Pancreas (tissue), 10 donors: ENCODE measurements around the gene UBE2C. TPM values are rescaled to one million over a fixed set of nuclear protein-coding genes. Genes with fewer than 3 reads are reported as not detected.

ENCODE experiments used
- ATAC-seq, 4 donors: fragments of 200-7000 bp; cut with Tn5 transposase; one replicate each; pipeline versions ENCODE4 v1.8.0 to v1.9.1; 2020; ENCODE audit warnings: mild to moderate bottlenecking in 4 of 4, moderate library complexity in 4 of 4
- DNase-seq, 6 donors: peaks; one replicate each; pipeline ENCODE4 v3.0.0-alpha.2; 2020
- FAIRE-seq: peaks from 2 replicates; lab custom pipeline; 2012; peaks lifted over from hg19 to GRCh38; lab: Jason Lieb, UNC
- H3K27ac ChIP-seq, 4 donors: fragments of 200-600 bp; sonication (generic); 1 replicate in 3 of 4; 2 replicates in 1 of 4; pipeline versions ENCODE4 v1.5.0 to v1.8.0; 2020
- H3K27me3 ChIP-seq, 4 donors: fragments of 200-600 bp; one replicate each; pipeline ENCODE4 v1.8.0; 2021
- H3K36me3 ChIP-seq, 3 donors: fragments of 200-600 bp; sonication (generic) in 1 of 3; one replicate each; pipeline versions ENCODE4 v1.5.0 to v1.8.0; 2020 to 2021
- H3K4me1 ChIP-seq, 3 donors: fragments of 200-600 bp; one replicate each; pipeline ENCODE4 v1.8.0; 2021
- H3K4me3 ChIP-seq, 4 donors: fragments of 200-600 bp; sonication (generic) in 2 of 4; one replicate each; pipeline versions ENCODE4 v1.5.0 to v1.8.0; 2020 to 2021
- H3K9me3 ChIP-seq, 4 donors: fragments of 200-600 bp; one replicate each; pipeline ENCODE4 v1.8.0; 2021
- WGBS, 2 donors: extraction: QIAGEN DNeasy Blood & Tissue Kit; methylation state at CpG; one replicate each; pipeline ENCODE4 v1.1.7; 2013; 5-methylcytosine and 5-hydroxymethylcytosine counted together
- intact Hi-C, 3 donors: fragments of 100-400 bp; cut with DNase I; formaldehyde crosslinking; loops; one replicate each; pipeline versions ENCODE4 v1.11.1 to v1.14.2; 2022
- polyA plus RNA-seq, 2 donors: library from polyadenylated mRNA; stranded (reverse); fragments of 200-250 nt; gene quantifications; one replicate each; pipeline ENCODE4 v1.2.3, GENCODE V29; 2013
- total RNA-seq, 6 donors: library from RNA; stranded (reverse); fragmentation: NEBNext Ultra II Directional in 4 of 6; extraction: Animal tissue kit (Norgen Biotek cat#: 25700) in 4 of 6; gene quantifications; one replicate each; pipeline versions ENCODE4 v1.2.1 to v1.2.4, GENCODE V29; 2021 to 2023
- TF ChIP-seq, protein P1 (sequence below), 4 donors: fragments of 200-600 bp; sonication (generic) in 3 of 4; IDR thresholded peaks; one replicate each; pipeline versions ENCODE4 v1.5.0 to v1.8.0; 2021; ENCODE audit warnings: antibody characterized with exemption in 4 of 4
- donor health status: healthy with polysubstance abuse.
- donor health status: DM: no; HTN: no; CAD: no; lungs with moderate emphysema.
- donor health status: DM: no; HTN: no; CAD: no.
- donor health status: control.
- donor health status: control.
- donor health status: Bipolar disorder and iron deficiency.
- donor health status: DM: yes; HTN: yes; CAD: no.
- donor health status: DM: no; HTN: no; CAD: no.
- donor health status: DM: no; HTN: no; CAD: no.
- donor health status: DM: yes; HTN: yes; CAD: no.

UBE2C gene
- total and polyA plus RNA-seq, 8 donors = 0.31 to 1.9 (median 0.73) TPM; not detected in 2

GRCh38 chr20:45857114-45857881, 44.9 kb downstream of the UBE2C start, which contains the start of the genes ACOT8 and ZSWIM3:
TSS of gene ACOT8 (minus strand) at chr20:45857392. CDS start at chr20:45857315, 77 bp downstream.
TSS of gene ZSWIM3 (plus strand) at chr20:45857614. CDS start at chr20:45857826, 212 bp downstream.
- intact Hi-C loops = no loop called here
- peak within 1 kb of the TSS; percentile 65 to 88 (median 80) for H3K4me3 ChIP-seq
- ATAC-seq (peak; percentile 98 to 100 (median 98)), FAIRE-seq (peak; percentile 37), DNase-seq (peak; percentile 77 to 99 (median 94))
- H3K36me3 ChIP-seq = no peaks in the 10 kb centered on the region
- WGBS, 2 donors = 1% methylated on average over 35 to 36 of the region's 36 CpGs
- H3K27me3 ChIP-seq = no peaks in the 10 kb centered on the region
- no peaks in the 10 kb centered on the region for H3K9me3 ChIP-seq
- H3K4me1 ChIP-seq = peaks cover 13 to 21% (median 14%) of the 10 kb centered on the region in 3 donors
- H3K27ac ChIP-seq = peak within 1 kb of the TSS; percentile 40 to 69 (median 59)
- TF ChIP-seq, protein P1, sequence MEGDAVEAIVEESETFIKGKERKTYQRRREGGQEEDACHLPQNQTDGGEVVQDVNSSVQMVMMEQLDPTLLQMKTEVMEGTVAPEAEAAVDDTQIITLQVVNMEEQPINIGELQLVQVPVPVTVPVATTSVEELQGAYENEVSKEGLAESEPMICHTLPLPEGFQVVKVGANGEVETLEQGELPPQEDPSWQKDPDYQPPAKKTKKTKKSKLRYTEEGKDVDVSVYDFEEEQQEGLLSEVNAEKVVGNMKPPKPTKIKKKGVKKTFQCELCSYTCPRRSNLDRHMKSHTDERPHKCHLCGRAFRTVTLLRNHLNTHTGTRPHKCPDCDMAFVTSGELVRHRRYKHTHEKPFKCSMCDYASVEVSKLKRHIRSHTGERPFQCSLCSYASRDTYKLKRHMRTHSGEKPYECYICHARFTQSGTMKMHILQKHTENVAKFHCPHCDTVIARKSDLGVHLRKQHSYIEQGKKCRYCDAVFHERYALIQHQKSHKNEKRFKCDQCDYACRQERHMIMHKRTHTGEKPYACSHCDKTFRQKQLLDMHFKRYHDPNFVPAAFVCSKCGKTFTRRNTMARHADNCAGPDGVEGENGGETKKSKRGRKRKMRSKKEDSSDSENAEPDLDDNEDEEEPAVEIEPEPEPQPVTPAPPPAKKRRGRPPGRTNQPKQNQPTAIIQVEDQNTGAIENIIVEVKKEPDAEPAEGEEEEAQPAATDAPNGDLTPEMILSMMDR (IDR thresholded peaks at IDR 0.05) = no peak

- DNase-seq (no peak), FAIRE-seq (no peak), ATAC-seq (peak; percentile 5 to 16 (median 12))
- H3K36me3 ChIP-seq = no peaks in the 10 kb centered on the region
- intact Hi-C loops = no loop called here
- no peaks in the 10 kb centered on the region for H3K27me3 ChIP-seq
- peaks cover 13 to 21% (median 14%) of the 10 kb centered on the region in 3 donors for H3K4me1 ChIP-seq
- H3K27ac ChIP-seq = peak overlapping the region; percentile 40 to 69 (median 58)
- no peaks in the 10 kb centered on the region for H3K9me3 ChIP-seq
- WGBS, 2 donors = 16 to 23% methylated on average over 9 to 13 of the region's 13 CpGs
- H3K4me3 ChIP-seq = peak overlapping the region; percentile 65 to 88 (median 80)
- TF ChIP-seq, protein P1 (IDR thresholded peaks at IDR 0.05) = no peak
Measured at GRCh38 chr20:45857882-45858216, 45.4 kb downstream of the UBE2C start.

GRCh38 chr20:45859916-45860315, 47.5 kb downstream of the UBE2C start:
- WGBS, 2 donors = 97% methylated on average over 5 of the region's 5 CpGs
- intact Hi-C loops = no loop called here
- Histone ChIP-seq H3K9me3 (no peaks in the 10 kb centered on the region), H3K27me3 (no peaks in the 10 kb centered on the region), H3K36me3 (no peaks in the 10 kb centered on the region), H3K27ac (no peak overlapping the region), H3K4me3 (no peak overlapping the region), H3K4me1 (peaks cover 13 to 21% (median 14%) of the 10 kb centered on the region in 3 donors)
- FAIRE-seq (no peak), DNase-seq (no peak), ATAC-seq (no peak)
- TF ChIP-seq, protein P1 (IDR thresholded peaks at IDR 0.05) = no peak

- WGBS, 2 donors = 70 to 76% methylated on average over 7 of the region's 7 CpGs
- Histone ChIP-seq H3K4me1 (peaks cover 8 to 14% (median 9%) of the 10 kb centered on the region in 3 donors), H3K9me3 (no peaks in the 10 kb centered on the region), H3K4me3 (no peak overlapping the region), H3K27ac (no peak overlapping the region), H3K27me3 (no peaks in the 10 kb centered on the region), H3K36me3 (no peaks in the 10 kb centered on the region)
- ATAC-seq (no peak), FAIRE-seq (no peak), DNase-seq (no peak)
- intact Hi-C loops = no loop called here
- TF ChIP-seq, protein P1 (IDR thresholded peaks at IDR 0.05) = no peak
Measured at GRCh38 chr20:45860560-45861220, 48.2 kb downstream of the UBE2C start.
